SJSA1 (cell line): Measurements from ENCODE around the gene TFAP2D. TPM values are rescaled to one million over a fixed set of nuclear protein-coding genes. Genes with fewer than 3 reads are reported as not detected.

Source experiments
- DNase-seq, 2 experiments: peaks; one replicate each; pipeline ENCODE4 v3.0.0-alpha.2; 2015 to 2020; ENCODE audit warnings: low spot score in 2 of 2, low read depth in 1 of 2
- H3K27ac ChIP-seq: fragments of 250-450 bp; sonication (Bioruptor Pico); 2 replicates; pipeline ENCODE4 v1.5.1; 2020; ENCODE audit warnings: mild to moderate bottlenecking, moderate library complexity
- H3K27me3 ChIP-seq: fragments of 250-450 bp; sonication (Bioruptor Pico); replicated peaks from 2 replicates; pipeline ENCODE4 v1.5.1; 2020; ENCODE audit warnings: mild to moderate bottlenecking, moderate library complexity
- H3K36me3 ChIP-seq: fragments of 250-450 bp; sonication (Bioruptor Pico); 2 replicates; pipeline ENCODE4 v1.5.1; 2020; ENCODE audit warnings: mild to moderate bottlenecking
- H3K4me1 ChIP-seq: fragments of 250-450 bp; sonication (Bioruptor Pico); replicated peaks from 2 replicates; pipeline ENCODE4 v1.6.1; 2021; ENCODE audit warnings: mild to moderate bottlenecking
- H3K4me3 ChIP-seq: fragments of 250-450 bp; sonication (Bioruptor Pico); 2 replicates; pipeline ENCODE4 v1.5.1; 2020; ENCODE audit warnings: mild to moderate bottlenecking
- H3K9me3 ChIP-seq: fragments of 250-450 bp; sonication (Bioruptor Pico); replicated peaks from 2 replicates; pipeline ENCODE4 v1.5.1; 2020; ENCODE audit warnings: mild to moderate bottlenecking
- total RNA-seq: library from RNA; depleted of rRNA; stranded (reverse); fragments of >200 nt; shearing (Covaris generic); gene quantifications from 2 replicates; pipeline ENCODE4 v1.2.3, GENCODE V29; 2014

TFAP2D gene
- total RNA-seq, 1 experiment from 2014 or later = not detected

DNA sequence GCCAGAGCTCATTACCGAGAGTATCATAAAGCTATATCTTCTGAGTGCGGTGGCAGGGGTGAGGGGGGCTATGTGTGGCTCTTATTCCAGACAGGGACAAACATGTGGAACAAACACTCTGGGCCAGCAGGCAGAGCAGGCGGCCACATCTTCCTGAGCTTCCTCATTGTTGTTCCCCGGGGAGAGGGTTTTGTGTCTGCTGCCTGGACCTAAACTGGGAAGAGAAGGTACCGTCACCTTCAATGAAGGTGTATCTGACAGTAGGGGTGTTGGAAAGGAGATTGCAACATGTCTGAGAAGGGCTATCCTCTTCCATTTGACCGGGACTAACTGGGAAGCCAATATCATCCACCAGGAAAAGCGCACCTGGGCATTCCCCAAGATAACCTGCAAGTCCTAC is 1.6 kb upstream of the TFAP2D start:
- no peak for DNase-seq
- Histone ChIP-seq H3K9me3 (no peaks in the 10 kb centered on the region), H3K27me3 (peaks cover 68% of the 10 kb centered on the region), H3K4me1 (no peaks in the 10 kb centered on the region), H3K36me3 (no peaks in the 10 kb centered on the region), H3K27ac (no peak overlapping the region), H3K4me3 (no peak overlapping the region)

GRCh38 chr6:50712291-50712690 is 1.0 kb upstream of the TFAP2D start:
- Histone ChIP-seq H3K4me1 (no peaks in the 10 kb centered on the region), H3K27me3 (peaks cover 71% of the 10 kb centered on the region), H3K36me3 (no peaks in the 10 kb centered on the region), H3K4me3 (no peak overlapping the region), H3K9me3 (no peaks in the 10 kb centered on the region), H3K27ac (no peak overlapping the region)
- DNase-seq = no peak

- peaks cover 66% of the 10 kb centered on the region for H3K27me3 ChIP-seq
These were observed 706 bp downstream of the TFAP2D start for GRCh38 chr6:50713977-50714486.

GRCh38 chr6:50714487-50715379 is 1.4 kb downstream of the TFAP2D start:
- Histone ChIP-seq H3K4me1 (no peaks in the 10 kb centered on the region), H3K27me3 (peaks cover 59% of the 10 kb centered on the region), H3K4me3 (no peak overlapping the region), H3K9me3 (no peaks in the 10 kb centered on the region), H3K36me3 (no peaks in the 10 kb centered on the region), H3K27ac (no peak overlapping the region)
- DNase-seq = no peak

More at GRCh38 chr6:50713977-50714486, 706 bp downstream of the TFAP2D start:
- no peaks in the 10 kb centered on the region for H3K9me3 ChIP-seq
- no peak for DNase-seq
- H3K4me1 ChIP-seq = no peaks in the 10 kb centered on the region
- H3K4me3 ChIP-seq = no peak overlapping the region
- no peak overlapping the region for H3K27ac ChIP-seq
- H3K36me3 ChIP-seq = no peaks in the 10 kb centered on the region

- no peaks in the 10 kb centered on the region for H3K4me1 ChIP-seq
- DNase-seq = no peak
- H3K4me3 ChIP-seq = no peak overlapping the region
- H3K36me3 ChIP-seq = no peaks in the 10 kb centered on the region
- no peaks in the 10 kb centered on the region for H3K9me3 ChIP-seq
- peaks cover 55% of the 10 kb centered on the region for H3K27me3 ChIP-seq
- H3K27ac ChIP-seq = no peak overlapping the region
These were observed 3.7 kb downstream of the TFAP2D start for GRCh38 chr6:50716899-50717509.

- H3K27ac ChIP-seq = no peak overlapping the region
- H3K36me3 ChIP-seq = no peaks in the 10 kb centered on the region
- H3K4me3 ChIP-seq = no peak overlapping the region
- H3K4me1 ChIP-seq = no peaks in the 10 kb centered on the region
- no peaks in the 10 kb centered on the region for H3K9me3 ChIP-seq
- H3K27me3 ChIP-seq = peaks cover 53% of the 10 kb centered on the region
- no peak for DNase-seq
These were observed 4.6 kb downstream of the TFAP2D start for GRCh38 chr6:50717734-50718457.

- H3K27me3 ChIP-seq = peaks cover 51% of the 10 kb centered on the region
- no peaks in the 10 kb centered on the region for H3K36me3 ChIP-seq
These were observed 5.2 kb downstream of the TFAP2D start for GRCh38 chr6:50718566-50718965.

GRCh38 chr6:50720623-50721022 is 7.3 kb downstream of the TFAP2D start:
- H3K4me3 ChIP-seq = no peak overlapping the region
- DNase-seq = no peak
- H3K27me3 ChIP-seq = peaks cover 37% of the 10 kb centered on the region
- no peaks in the 10 kb centered on the region for H3K36me3 ChIP-seq
- H3K4me1 ChIP-seq = no peaks in the 10 kb centered on the region
- no peaks in the 10 kb centered on the region for H3K9me3 ChIP-seq
- H3K27ac ChIP-seq = no peak overlapping the region

More at GRCh38 chr6:50718566-50718965, 5.2 kb downstream of the TFAP2D start:
- Histone ChIP-seq H3K9me3 (no peaks in the 10 kb centered on the region), H3K4me1 (no peaks in the 10 kb centered on the region), H3K4me3 (no peak overlapping the region), H3K27ac (no peak overlapping the region)
- DNase-seq = no peak

GRCh38 chr6:50721978-50722377 is 8.7 kb downstream of the TFAP2D start:
- no peak overlapping the region for H3K27ac ChIP-seq

DNA sequence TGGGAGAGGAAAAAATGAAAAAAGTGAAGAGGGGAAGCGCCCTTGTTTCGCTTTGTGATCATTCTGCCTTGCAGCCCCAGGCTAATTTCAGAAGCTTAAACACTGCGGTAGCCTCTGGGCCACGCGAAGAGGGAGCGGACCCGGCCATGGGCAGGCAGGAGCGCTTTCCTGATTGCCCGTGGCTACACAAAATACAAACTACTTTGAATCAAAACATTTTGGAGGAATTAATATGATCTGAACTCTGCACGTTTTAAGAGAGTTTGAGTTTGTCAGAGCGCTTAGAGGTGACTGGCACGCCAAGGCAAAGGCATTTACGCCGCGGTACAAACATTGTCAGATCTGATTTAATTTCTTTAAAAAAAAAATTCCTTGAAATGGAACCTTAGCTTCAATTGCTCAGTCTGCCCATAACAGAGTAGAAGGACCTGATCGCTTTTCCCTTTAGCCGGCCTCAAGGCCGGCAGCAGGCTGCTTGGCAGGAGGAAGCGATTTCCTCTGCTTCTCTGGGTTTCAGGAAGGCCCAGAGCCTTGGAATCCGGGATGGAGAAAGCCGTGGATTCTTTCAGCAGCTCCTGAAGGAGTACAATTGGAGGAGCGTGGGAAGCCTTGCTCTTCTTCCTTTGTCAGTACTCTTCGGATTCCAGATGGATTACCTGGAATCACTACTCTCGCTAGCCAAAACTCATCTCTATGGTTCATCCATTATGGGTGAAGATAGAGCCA is 9.7 kb downstream of the TFAP2D start:
- DNase-seq = no peak
- Histone ChIP-seq H3K27ac (no peak overlapping the region), H3K4me3 (no peak overlapping the region)

More at GRCh38 chr6:50721978-50722377, 8.7 kb downstream of the TFAP2D start:
- no peak for DNase-seq
- no peaks in the 10 kb centered on the region for H3K9me3 ChIP-seq
- no peaks in the 10 kb centered on the region for H3K36me3 ChIP-seq
- H3K4me1 ChIP-seq = no peaks in the 10 kb centered on the region
- peaks cover 24% of the 10 kb centered on the region for H3K27me3 ChIP-seq
- H3K4me3 ChIP-seq = no peak overlapping the region

DNA sequence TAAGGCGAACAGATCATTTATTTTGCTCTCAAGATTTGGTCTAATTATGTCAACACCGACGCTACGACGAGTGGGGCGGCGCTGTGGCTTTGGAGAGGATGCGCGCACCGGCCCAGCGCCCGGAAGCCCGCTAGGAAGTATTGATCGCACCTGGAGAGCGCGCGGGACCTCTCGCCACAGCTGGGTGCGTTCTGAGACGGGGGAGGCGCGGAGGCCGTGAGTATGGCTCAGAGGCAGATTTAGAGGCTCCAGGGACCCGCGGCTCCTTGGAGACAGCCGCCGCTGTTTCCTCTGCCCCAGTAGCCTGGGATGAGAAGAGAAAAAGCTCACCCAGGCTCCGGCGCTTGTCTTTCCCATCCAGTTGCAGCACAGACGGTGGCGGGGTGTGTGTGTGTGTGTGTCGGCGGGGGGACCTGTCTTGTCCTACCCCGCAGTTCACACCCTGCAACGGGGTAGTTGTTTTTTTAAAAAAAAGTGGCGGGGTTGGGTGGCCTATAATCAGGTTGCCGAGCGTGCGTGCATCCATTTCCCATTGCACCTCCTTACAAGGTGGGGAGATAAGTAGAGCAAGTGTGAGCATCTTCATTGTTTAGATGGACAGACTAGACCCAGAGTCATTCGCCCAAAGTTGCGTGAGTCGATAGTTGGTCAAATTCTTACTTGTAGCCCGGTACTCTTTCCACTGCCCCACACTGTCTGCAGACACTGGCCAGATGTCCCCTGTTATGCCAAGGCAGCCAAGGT is 11.2 kb downstream of the TFAP2D start:
- Histone ChIP-seq H3K4me3 (no peak overlapping the region), H3K4me1 (no peaks in the 10 kb centered on the region), H3K27ac (no peak overlapping the region), H3K27me3 (peaks cover 18% of the 10 kb centered on the region), H3K36me3 (no peaks in the 10 kb centered on the region), H3K9me3 (no peaks in the 10 kb centered on the region)
- DNase-seq = no peak

More for the DNA sequence above, 9.7 kb downstream of the TFAP2D start:
- Histone ChIP-seq H3K4me1 (no peaks in the 10 kb centered on the region), H3K27me3 (peaks cover 18% of the 10 kb centered on the region), H3K9me3 (no peaks in the 10 kb centered on the region), H3K36me3 (no peaks in the 10 kb centered on the region)

DNA sequence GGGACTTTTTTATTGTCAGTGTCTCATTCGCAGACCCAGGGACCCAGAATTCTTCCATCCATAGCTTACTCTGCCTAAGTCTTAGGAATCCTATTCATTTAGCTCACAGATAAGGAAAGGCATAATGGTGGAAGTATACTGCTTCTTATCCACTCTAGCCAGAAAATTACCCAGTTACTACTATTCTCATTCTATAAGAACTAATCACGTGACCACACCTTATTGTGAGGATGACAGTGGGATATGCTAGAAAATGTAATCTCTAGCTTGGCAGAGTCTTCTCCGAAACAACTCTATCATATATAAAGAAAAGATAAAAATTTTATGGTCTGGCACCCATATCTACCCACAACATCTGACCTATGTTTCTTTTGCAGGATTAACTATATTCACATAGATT is 21.2 kb downstream of the TFAP2D start:
- no peaks in the 10 kb centered on the region for H3K27me3 ChIP-seq
- H3K27ac ChIP-seq = no peak overlapping the region
- no peaks in the 10 kb centered on the region for H3K36me3 ChIP-seq
- DNase-seq = no peak
- no peaks in the 10 kb centered on the region for H3K4me1 ChIP-seq
- no peaks in the 10 kb centered on the region for H3K9me3 ChIP-seq
- no peak overlapping the region for H3K4me3 ChIP-seq

DNA sequence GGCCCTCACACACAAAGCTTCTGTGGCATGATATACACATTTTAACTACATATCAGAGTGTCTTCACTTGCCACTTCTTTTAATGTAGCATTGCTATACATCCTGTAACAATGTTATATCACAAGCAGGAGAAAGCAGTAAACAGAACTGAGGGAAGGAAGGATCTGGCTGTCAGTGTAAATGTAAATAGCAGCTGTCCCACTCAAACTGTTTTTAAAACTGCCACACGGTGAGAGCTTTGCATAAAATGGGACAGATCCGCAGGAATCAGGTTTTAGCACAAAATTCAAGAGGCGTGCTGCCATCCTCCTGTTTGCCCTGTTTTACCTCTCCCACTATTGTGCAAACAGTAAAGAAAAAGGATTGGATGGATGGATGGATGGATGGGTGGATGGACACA is 28.8 kb downstream of the TFAP2D start:
- Histone ChIP-seq H3K4me1 (no peaks in the 10 kb centered on the region), H3K9me3 (no peaks in the 10 kb centered on the region), H3K27me3 (no peaks in the 10 kb centered on the region), H3K4me3 (no peak overlapping the region), H3K27ac (no peak overlapping the region), H3K36me3 (no peaks in the 10 kb centered on the region)
- no peak for DNase-seq
